Transverse colon (tissue), 4 donors: ENCODE data around the gene VEPH1.

Experiments
- CTCF ChIP-seq, 5 experiments: fragments of 200-600 bp in 3 of 5; fragments of 450-650 bp in 2 of 5; sonication (generic) in 3 of 5; IDR thresholded peaks; 1 replicate in 2 of 5; 2 replicates in 3 of 5; pipeline ENCODE4 v1.5.1; 2016 to 2017; ENCODE audit warnings: antibody characterized with exemption in 5 of 5, inconsistent platforms in 3 of 5, mild to moderate bottlenecking in 2 of 5, moderate library complexity in 1 of 5
- POLR2A ChIP-seq: fragments of 450-650 bp; IDR thresholded peaks from one replicate; pipeline ENCODE4 v1.6.1; 2016; ENCODE audit warnings: antibody characterized with exemption, mild to moderate bottlenecking, moderate library complexity
- POLR2AphosphoS5 ChIP-seq, 3 donors: sonication (generic); formaldehyde crosslinking; IDR thresholded peaks; one replicate each; pipeline ENCODE4 v1.6.1; 2016; ENCODE audit warnings: antibody characterized with exemption in 3 of 3

GRCh38 chr3:157241599-157241998 lies 261.6 kb downstream of the VEPH1 start:
- TF ChIP-seq POLR2AphosphoS5 (IDR thresholded peaks at IDR 0.05) (no peak), CTCF (IDR thresholded peaks at IDR 0.05) (no peak), POLR2A (no peak)
